GM12873 (cell line): ENCODE data around the gene UBR4.

Experiments used
- CTCF ChIP-seq: IDR thresholded peaks from 2 replicates; pipeline ENCODE4 v1.5.1; 2012; ENCODE audit warnings: low read depth, mild to moderate bottlenecking, moderate library complexity, low read length, control low read depth; ENCODE audit not compliant: insufficient read depth; ENCODE audit errors: missing control alignments

UBR4 gene

GRCh38 chr1:19209990-19210771 is at the start of gene UBR4:
TSS of gene UBR4 (minus strand) at chr1:19210266. CDS start at chr1:19210248, 18 bp downstream.
- no peak for TF ChIP-seq CTCF

GRCh38 chr1:19258353-19258752 is 48.3 kb upstream of the UBR4 start:
- no peak for TF ChIP-seq CTCF

GRCh38 chr1:19257178-19257914 is 47.3 kb upstream of the UBR4 start:
- no peak for TF ChIP-seq CTCF

GRCh38 chr1:19255288-19255687 is 45.2 kb upstream of the UBR4 start:
- TF ChIP-seq CTCF = no peak

GRCh38 chr1:19254416-19254815 is 44.4 kb upstream of the UBR4 start:
- TF ChIP-seq CTCF = no peak

GRCh38 chr1:19251305-19252196 is 41.5 kb upstream of the UBR4 start, which contains the start of the genes EMC1 and MRTO4:
TSS of gene EMC1 (minus strand) at chr1:19251524. CDS start at chr1:19251509, 15 bp downstream.
TSS of gene MRTO4 (plus strand) at chr1:19251805. CDS start at chr1:19251836, 31 bp downstream.
- no peak for TF ChIP-seq CTCF
